A549 treated with Hydrocortisone at 1 μM for 4 hours (cell line): ENCODE data around the gene STK24. TPM values are rescaled to one million over a fixed set of nuclear protein-coding genes. Genes with fewer than 3 reads are reported as not detected.

ENCODE experiments used
- total RNA-seq: library from RNA; stranded (reverse); fragments of 200-300 nt; extraction: Qiagen RNA extraction; gene quantifications from 5 replicates; pipeline ENCODE4 v1.2.3, GENCODE V29; 2022

The STK24 gene
- 56.9 to 77.7 TPM (median 67.3 TPM) in 5 replicates for total RNA-seq

DNA sequence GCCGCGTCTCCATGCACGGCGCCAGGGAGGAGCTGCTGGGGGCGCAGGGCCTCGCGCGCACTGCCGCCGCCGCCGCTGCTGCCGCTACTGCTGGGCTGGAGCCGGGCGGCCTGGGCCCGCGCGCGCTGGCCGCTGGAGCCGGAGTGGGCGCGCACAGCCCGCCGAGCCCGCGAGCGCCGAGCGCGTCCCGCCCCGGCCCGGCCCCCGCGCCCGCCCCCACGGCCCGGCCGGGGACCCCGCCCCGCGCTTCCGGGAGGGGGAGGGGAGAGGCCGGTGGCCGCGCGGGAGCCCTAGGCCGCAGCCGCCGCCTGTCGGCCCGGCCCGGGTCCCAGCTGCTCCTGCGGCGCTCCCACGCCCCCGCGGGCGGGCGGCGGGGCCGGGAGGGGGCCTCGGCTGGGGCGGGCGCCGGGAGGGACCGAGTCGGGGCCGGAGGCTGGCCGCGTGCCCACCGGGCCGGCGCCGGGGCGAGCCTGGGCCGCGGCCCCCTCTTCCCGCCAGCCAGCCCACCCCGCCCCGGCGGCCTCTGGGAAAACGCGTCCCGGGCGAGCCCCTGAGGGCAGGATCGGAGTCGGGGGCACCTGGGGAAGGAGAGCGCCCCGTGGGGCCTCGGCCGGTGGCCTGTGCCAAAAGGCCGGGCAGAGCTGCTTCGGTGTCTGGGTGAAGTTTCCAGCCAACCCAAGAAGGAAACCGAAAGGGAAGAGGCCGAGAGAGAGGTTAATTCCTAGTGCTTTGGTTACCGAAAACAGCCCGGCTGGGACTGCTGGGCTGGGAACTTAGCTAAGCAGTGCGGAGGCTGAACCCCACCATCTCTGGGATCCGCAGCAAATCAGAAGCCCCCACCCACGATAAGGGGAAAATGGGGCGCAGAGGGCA, at the start of gene STK24:
Gene STK24 (minus strand): TSS at position 145 of the 873 bp plus-strand sequence. CDS start 321 bp downstream, outside the sequence.

Other genes with a start within 250 kb of the STK24 start
- gene SLC15A1, start 175.6 kb upstream of the STK24 start, total RNA-seq, result 0.03 to 0.07 TPM (median 0.05 TPM) in 5 replicates